ENCODE measurements around the gene KCNAB3.

The KCNAB3 gene

GRCh38 chr17:7875804-7876370 is 53.8 kb downstream of the KCNAB3 start:
- DNase-seq, result no peak

GRCh38 chr17:7873051-7873450 is 56.6 kb downstream of the KCNAB3 start:
- DNase-seq, result no peak

All from hematopoietic multipotent progenitor cell treated with erythropoietin and hydrocortisone succinate and interleukin-3 and kit ligand, for 4 days (in vitro differentiated cells).